Activated naive CD4-positive, alpha-beta T cell (primary cell): ENCODE results near the gene ZC3HAV1.
"Not testable (repeated sequence)": the region's sequence is repeated elsewhere in the genome, so short reads cannot be mapped to it uniquely, and the experiment has no call there.

Source experiments
- DNase-seq, 4 experiments: peaks; one replicate each; lab custom pipeline; 2025; lab: John Stamatoyannopoulos, UW

Gene ZC3HAV1

DNA sequence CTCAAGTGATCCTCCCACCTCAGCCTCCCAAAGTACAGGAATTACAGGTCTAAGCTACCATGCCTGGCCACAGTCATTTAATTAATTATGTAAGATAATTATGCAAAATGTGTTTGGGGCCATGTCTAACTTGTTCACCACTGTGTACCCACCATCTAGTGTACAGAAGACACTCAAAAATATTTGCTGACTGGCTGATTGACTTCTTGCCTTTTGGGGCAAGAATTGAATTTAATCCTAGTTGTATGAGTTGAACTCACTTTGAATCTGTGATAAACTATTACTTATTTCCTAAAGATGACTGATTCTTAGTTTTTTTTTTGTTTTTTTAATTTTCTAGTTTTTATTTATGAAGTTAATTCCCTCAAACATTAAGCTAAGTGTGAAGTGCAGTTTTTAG, 57.9 kb downstream of the ZC3HAV1 start:
- no peak for DNase-seq

DNA sequence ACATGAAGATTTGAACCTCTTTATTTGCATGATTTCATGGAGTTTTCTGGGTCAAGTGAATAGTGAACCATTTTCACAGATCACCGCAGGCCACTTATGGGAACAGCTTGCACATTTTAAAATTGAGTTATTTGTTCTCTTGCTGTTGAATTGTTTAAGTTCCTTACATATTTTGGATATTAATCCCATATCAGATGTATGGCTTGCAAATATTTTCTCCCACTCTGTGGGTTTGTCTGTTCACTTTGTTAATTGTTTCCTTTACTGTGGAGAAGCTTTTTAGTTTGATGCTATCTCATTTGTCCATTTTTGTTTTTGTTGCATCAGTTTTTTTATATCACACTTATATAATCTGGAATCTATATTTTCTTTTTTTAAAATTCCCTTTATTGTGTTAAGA, 59.6 kb downstream of the ZC3HAV1 start:
- DNase-seq, result no peak

DNA sequence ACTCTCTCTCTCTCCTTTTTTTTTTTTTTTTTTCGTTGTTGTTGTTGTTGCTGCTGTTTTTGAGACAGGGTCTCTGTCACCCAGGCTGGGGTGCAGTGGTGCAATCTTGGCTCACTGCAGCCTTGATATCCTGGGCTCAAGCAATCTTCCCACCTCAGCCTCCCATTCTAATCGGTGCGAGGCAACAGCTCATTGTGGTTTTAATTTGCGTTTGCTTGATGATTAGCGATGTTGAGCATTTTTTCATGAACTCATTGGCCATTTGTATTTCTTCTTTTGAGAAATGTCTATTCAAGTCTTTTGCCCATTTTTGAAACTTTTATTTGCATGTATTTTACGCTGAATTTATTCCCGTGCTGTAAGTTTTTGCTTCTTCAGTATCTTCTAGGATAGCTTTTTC, 60.4 kb downstream of the ZC3HAV1 start:
- no peak for DNase-seq

DNA sequence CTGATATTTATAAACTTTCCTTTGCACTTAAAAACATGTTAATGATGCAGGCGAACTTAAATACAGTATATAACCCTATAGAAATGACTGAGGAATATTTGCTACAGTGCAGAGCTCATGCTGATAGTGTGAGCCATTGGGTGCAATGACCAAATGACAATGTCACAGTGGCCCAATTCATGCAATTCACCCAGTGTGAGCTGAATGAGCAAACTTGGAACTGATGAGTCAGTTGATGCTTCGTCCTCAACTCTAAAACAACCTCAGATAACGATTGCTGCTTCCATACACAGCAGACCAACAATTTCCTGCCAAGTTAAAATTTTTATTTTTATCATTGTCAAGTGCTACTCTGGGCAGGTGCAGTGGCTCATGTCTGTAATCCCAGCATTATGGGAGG, 61.5 kb downstream of the ZC3HAV1 start:
- DNase-seq, result no peak

DNA sequence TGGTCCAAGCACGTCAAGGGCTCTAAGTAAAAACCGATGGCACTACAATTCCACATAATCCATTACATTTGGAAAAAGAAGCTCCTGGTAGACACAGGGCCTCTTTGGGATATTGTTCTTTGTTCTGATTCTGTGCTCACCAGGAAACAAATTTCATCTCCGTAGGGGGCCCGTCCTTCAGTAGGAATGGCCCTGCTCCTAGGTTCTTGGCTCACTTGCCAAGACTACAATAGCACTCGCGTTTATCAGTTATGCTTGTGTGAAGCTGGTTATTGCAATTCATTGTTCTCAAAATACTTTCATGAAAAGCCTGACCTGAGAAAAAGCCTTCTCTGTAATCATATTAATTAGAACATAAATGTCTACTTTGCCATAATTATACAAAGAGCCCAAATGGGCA, 63.4 kb downstream of the ZC3HAV1 start:
- DNase-seq, result no peak

DNA sequence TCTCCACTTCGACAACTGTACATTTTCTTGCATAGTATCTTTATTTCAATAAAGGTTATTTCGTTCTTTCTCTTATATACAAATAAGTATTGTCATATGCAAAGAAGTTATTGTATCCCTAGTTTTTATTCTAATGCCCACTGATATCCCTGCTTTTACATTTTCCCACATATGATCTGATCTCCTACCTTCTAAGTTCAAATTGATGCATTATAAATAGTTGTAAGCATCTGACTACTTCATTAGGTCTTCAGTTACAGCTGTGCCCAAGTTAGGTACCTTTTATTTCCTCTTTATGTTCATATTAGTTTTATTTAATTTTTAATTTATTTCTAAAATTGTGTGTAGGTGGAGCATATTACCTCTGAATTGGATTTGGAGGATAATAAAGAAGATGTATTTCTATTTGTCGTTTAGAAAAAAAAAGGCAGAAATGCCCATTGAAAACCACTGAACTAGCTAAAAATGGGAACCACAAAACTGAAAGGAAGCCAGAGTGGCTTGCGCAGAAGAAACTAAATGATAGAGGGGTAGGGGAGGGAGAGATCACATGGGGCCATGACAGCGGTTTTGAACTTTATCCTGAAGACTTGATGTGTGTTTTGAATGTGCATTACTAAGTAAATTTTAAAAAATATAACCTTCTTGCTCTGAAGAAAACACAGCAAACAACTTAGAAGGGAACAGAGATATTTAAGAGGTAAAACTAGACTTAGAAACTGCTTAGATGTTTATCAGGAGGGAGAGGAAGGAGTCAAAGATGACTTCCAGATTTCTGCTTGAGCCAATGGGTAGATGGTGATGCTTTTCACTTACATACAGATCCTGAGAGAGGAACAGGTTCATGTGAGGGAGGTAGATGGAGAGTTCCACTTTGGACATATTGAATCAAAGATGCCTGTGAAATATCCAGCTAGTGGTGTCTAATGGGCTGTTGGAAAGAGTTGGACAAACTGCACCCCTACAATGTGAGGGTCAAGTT, 64.4 kb downstream of the ZC3HAV1 start:
- DNase-seq, result no peak

DNA sequence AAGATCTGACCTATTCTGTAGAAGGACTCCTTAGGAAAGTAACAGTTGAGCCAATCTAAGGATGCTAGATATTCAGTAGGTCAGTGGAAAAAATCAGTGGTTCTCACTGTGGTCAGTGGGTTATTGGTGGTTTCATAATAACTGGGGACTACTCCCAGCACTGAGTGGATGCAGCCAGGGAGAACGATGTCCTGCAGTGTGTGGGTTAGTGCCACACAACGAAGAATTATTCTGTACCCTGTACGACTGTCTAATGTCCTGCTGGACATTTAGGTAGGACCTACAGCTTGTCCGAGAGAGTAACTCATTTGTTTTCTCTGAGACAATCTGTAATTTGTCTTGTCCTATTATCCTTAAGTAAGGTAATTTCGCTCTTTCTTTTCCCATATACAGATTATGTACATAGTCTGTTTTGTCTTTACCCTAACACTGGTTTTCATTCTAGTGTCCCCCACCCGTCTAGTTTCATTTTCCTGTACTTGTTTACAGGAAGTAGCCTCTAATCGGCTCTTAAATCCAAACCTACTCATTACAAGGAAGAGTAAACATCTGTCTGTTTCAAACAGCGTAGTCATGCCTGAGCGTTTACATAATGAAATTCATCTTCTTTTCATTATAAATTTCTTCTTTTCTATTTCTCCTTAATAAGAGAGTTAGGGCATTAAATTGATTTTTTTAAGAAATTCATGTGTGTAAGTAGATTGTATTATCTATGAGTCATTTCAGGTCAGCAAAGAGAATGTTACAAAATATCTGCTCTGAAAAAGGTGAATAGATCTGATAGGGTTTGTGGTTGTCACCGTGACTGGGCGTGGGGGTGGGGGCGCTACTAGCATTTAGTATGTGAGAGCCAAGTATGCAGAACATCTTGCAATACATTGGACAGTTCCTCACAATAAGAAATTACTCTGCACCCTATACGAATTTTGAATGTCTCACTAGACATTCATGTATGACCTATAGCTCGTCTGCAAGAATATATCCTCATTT, 65.4 kb downstream of the ZC3HAV1 start:
- DNase-seq, result peak in 3 of 4 experiments; percentile 7 to 53 (median 7)

DNA sequence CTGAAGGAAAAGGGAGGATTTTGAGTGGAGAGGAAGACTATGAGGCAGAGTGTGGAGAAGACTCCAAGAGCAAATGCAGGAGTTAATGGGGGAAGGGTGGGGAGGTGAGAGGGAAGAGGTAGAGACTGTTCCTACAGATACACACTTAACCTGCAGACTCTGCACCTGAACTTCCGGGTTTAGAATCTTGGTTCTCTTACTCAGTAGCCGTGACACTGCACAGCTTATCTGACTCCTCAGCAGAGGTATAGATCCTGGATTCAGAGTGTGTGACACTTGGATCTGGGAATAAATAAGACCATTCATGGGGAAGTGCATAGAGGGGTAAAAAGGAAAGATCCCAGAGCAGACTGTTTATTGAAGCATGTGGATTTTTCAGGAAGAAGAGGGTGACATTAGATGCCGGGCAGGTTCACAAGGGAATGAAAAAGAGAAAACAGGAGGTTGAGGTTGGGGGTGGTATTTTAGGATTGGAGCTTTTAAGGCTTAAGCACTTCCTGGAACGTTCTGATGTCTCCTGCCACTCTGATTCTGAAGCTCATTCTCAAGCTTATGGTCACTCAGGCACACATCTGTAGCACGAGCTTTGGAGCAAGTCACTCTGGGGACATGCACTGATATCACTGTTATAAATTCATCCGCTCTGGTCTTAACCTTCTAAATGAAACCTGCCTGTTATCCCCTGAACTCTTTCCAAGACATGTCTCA, 68.0 kb downstream of the ZC3HAV1 start:
- no peak for DNase-seq

DNA sequence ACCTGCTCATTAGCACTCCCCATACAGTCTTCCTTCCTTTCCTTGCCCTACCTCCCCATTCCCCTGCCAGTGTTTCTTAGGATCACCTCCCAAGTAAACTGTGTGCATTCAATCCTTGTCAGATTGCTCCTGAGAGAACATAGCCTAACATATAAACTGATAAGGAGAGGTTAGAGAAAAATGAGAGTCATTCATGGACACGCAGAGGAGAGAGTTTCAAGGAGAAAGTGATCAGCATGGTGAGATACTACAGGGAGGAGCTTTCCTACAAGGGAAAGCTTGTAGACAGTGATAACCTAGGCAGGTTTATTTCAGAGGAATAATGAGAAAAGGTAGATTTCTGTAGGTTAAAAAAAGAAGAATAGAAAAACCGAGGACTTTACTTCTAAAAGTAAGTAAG, 70.8 kb downstream of the ZC3HAV1 start:
- DNase-seq, result no peak

DNA sequence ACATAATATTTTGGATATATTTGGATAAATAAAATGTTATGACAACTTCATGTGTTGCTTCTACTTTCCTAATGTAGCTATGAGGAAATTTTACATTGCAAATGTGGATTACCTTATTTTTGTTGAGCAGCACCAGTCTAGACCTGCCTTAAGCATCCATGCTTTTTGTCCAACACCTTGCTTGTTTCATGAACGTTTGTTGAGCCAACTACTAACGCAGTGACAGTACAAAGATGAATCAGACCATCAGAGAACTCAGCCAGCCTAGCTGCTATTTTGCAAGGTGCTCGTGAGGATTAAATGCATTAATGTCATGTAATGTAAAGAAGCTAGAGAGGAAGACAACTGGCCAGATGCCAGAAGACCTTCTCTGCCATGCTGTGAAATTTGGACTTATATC, 72.6 kb downstream of the ZC3HAV1 start:
- no peak for DNase-seq

DNA sequence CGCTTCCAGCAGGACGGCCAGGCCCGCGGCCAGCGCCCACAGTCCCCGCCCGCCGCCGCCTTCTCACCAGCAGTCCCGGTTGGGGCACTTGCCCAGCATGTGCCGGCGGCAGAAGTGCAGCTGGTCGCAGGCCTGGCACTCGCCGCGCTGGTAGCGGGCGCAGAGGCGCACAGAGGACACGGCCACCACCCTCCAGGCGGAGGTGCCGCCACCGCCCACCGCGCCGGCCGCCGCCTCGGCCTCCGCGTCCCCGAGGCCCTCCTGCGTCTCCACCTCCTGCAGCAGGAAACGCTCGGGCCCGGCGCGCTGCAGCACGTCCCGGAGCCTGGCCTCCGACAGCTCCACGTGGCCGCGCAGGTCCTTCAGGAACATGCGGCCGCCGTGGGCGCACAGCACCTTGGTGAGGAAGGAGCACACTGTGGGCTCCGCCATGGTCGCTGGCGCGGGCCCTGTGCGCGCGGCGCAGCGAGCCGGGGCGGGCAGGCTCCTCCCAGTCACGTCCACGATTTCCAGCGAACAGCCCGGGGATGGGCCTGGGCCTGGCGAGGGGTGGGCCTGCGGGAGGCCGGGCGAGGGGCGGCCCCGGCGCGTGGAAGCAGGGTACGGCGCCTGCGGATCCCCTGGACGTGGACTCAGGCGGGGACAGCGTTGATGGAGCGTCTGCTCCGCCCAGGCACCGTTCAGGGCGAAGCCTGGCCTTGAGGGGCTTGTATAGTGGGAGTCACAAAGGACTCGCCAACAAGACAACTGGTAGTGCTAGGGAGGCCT, 73.8 kb downstream of the ZC3HAV1 start, which contains the start of gene ZC3HAV1L:
Gene ZC3HAV1L, minus strand, starts transcription at position 457 of the 768 bp plus-strand sequence. Its CDS starts 25 bp downstream, at position 432.
- peak in 2 of 4 experiments; percentile 21 to 22 for DNase-seq

DNA sequence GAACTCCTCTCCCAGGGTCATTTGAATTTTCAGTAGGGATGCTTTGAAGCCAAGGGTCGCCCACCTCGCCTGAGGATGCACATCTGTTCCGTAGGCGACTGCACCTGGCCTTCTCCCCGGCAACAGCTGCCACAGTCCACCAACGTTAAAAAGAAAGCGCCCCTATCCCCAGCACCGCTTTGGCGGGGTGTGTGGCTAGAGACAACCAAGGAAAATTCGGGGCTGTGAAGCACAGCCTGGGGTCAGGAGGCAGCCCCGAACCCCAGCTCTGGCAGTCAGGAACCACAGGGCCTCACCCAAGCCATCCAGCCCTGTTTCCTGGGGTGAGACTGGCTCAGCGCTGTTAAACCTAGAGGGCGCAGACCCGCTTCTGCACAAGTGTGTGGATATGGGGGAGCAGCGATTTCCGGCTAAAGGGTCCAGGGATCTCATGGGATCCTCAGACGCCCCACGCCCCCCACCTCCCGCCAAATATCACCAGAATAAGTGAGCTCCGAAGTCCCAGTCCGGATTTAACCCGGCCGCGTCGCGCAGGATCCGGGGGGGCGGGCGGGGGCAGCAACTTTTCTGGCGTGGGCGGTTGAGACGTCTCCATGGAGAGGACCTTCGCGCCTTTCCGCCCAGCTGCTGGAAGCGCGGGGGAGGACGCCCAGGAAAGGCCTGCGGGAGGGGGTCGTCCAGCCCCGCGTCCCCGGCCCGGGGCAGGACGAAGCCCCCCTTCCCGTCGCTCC, 74.5 kb downstream of the ZC3HAV1 start:
- peak in 1 of 4 experiments; percentile 16 for DNase-seq

DNA sequence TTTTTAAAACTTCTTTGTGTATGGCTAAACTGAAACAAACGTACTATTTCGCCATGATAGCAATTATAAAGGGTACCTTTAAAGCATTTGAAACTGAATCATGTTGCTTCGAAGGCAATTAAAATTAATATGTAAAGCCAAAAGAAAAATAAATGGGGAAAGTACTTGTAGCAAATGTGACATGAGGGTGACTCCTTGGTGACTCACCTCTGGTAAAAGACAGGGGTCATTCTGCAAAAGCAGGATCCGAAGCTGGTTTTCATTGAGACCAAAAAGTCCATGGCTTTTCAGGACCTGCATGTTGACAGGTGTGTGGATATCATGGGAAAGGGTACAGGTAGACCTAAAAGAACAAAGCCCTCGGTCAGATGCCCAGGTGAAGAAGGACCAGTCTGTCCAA, 75.2 kb downstream of the ZC3HAV1 start:
- DNase-seq, result no peak

DNA sequence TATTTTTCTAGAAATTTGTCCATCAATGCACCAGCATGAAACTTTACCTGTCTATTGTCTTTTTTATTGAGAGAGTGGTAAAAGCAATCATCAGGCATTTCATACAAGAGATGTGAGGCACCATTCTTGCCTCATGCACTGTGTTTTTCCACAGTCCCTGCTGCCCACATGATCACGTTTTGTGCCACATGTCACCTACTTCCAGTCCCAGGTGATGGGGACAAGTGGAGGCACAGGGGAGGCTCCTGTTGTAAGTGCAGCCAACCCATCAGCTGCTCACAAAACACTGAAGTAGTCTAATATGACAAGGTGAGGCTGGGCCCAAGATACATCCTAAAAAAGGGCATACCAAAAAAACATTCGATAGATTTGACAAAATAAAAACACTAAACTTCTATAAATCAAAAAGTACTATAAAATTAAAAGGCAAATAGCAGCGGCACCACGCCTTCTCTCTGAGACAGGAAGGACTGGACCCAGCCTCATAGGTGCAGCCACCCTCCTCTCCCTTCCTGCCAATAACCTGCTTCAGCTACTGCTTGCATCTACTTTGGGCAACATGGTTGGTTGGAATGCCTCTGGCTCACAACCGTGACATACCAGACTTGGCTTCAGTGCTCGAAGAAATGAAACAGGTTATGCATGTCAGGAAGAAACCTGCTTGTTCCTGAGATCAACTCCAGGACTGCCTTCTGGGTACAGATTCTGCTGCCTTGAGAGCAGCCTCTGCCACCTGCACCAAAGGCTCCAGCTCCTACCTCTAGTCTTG, 76.0 kb downstream of the ZC3HAV1 start:
- DNase-seq, result no peak

DNA sequence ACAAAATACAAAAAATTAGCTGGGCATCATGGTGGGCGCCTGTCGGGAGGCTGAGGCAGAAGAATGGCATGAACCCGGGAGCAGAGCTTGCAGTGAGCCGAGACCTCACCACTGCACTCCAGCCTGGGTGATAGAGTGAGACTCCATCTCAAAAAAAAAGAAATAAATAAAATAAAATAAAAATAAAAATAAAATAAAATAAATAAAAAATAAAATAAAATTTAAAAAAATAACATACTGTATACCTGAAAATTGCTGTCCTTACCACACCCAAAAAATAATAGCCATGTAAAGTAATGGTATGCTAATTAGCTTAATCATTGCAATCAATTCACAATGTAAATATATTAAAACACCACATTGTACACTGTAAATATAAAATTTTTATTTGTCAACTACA, 77.0 kb downstream of the ZC3HAV1 start:
- DNase-seq, result no peak

DNA sequence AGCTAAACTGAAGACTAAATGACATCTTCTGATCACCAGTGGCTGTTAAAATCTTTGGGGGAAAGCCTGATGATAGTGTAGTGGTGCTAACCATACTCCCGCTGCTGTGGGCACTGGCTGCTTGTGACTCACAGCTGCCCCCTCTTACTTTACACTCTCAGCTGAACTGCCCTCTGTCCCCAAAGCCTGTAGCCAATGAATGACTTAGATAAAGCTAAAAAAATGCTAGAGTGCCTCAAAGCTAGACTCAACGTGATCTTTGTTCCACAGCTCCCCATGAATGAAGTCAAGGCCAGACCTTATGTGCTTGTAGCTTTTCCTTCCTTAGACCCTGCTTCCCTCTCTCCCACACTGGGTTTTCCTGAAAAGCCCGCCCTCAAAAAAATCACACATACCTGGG, 80.2 kb downstream of the ZC3HAV1 start:
- no peak for DNase-seq

DNA sequence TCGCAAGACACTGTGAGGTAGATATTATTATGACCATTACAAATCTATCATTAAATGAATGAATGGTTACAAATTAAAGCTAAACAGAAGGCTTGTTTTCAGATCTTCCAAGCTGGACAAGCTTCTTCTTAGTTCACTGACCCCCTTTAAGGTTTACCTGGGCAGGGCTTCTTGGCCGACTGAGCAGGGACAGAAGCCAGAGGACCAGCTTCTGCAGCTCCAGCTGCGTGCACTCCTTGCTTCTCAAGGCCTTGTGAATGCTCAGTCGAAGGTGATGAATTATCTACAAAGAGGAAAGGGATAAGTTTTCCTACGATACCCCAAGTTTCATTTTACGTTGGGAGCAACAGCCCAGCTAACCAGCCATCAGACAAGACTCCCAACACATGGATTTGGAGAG, 83.0 kb downstream of the ZC3HAV1 start:
- DNase-seq, result no peak

DNA sequence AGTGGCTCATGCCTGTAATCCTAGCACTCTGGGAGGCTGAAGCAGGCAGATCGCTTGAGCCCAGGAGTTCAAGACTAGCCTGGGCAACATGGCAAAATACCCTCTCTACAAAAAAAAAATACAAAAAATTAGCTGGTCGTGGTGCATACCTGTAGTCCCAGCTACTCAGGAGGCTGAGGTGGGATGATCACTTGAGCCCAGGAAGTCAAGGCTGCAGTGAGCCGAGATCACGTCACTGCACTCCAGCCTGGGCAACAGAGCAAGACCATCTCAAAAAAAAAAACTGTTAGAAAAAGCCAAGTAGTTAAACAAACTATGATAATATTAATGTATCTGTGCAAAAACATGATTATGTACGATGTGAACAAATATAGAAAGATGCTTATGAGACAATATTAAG, 83.7 kb downstream of the ZC3HAV1 start:
- DNase-seq, result not testable (repeated sequence)

DNA sequence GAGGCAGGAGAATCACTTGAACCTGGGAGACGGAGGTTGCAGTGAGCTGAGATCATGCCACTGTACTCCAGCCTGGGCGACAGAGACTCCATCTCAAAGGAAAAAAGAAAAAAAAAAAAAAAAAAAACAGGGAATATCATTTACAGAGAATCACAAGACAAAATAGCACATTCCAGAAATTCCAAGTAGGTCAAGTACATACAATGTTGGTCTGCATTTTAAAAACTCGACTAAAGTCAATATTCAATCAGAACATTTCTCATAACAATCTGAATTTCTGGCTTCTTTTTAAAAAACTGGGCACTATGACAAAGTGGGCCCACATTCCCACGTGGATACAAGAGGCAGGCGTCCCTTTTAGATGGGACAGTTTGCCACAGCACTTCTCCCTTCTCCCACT, 86.4 kb downstream of the ZC3HAV1 start:
- DNase-seq, result no peak

DNA sequence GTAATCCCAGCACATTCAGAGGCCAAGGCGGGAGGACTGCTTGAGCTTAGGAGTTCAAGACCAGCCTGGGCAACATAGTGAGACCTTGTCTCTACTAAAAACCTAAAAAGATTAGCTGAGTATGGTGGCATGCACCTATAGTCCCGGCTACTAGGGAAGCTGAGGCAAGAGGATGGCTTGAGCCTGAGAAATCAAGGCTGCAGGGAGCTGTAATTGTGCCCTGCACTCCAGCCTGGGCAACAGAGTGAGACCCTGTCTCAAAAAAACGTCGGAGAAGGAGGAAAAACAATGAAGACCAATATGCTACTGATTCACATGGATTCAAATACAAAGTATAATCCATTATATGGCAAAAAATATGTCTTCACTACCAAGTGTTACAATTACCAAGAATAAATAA, 87.2 kb downstream of the ZC3HAV1 start:
- DNase-seq, result no peak
